ENCODE measurements around the gene RTN3. TPM values are rescaled to one million over a fixed set of nuclear protein-coding genes. Genes with fewer than 3 reads are reported as not detected.

The RTN3 gene
- total RNA-seq, 6 experiments from 2014 or later: 114 to 144 (median 133) TPM

- TF ChIP-seq, protein P1, sequence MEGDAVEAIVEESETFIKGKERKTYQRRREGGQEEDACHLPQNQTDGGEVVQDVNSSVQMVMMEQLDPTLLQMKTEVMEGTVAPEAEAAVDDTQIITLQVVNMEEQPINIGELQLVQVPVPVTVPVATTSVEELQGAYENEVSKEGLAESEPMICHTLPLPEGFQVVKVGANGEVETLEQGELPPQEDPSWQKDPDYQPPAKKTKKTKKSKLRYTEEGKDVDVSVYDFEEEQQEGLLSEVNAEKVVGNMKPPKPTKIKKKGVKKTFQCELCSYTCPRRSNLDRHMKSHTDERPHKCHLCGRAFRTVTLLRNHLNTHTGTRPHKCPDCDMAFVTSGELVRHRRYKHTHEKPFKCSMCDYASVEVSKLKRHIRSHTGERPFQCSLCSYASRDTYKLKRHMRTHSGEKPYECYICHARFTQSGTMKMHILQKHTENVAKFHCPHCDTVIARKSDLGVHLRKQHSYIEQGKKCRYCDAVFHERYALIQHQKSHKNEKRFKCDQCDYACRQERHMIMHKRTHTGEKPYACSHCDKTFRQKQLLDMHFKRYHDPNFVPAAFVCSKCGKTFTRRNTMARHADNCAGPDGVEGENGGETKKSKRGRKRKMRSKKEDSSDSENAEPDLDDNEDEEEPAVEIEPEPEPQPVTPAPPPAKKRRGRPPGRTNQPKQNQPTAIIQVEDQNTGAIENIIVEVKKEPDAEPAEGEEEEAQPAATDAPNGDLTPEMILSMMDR (IDR thresholded peaks at IDR 0.05): no peak
- Mint-ChIP-seq H3K4me1 (ENCODE audit: low read depth) (peaks cover 44% of the 10 kb centered on the region), H3K36me3 (ENCODE audit: low read depth) (peaks cover 4% of the 10 kb centered on the region; the same call in 1 of the 2 replicates), H3K27ac (peak overlapping the region; percentile 68; the same call in 1 of the 2 replicates), H3K4me3 (no peak overlapping the region), H3K9me3 (no peaks in the 10 kb centered on the region), H3K27me3 (ENCODE audit: insufficient read depth) (no peaks in the 10 kb centered on the region; the same call in none of the 2 replicates)
- no peak for DNase-seq
These were observed 5.6 kb downstream of the RTN3 start for GRCh38 chr11:63686926-63687325.

- H3K27ac Mint-ChIP-seq: no peak overlapping the region
- H3K36me3 Mint-ChIP-seq (ENCODE audit: low read depth): peaks cover 4% of the 10 kb centered on the region; the same call in 1 of the 2 replicates
- DNase-seq: no peak
- TF ChIP-seq, protein P1 (IDR thresholded peaks at IDR 0.05): no peak
- no peaks in the 10 kb centered on the region; the same call in none of the 2 replicates for H3K27me3 Mint-ChIP-seq (ENCODE audit: insufficient read depth)
- H3K9me3 Mint-ChIP-seq: no peaks in the 10 kb centered on the region
- peaks cover 39% of the 10 kb centered on the region for H3K4me1 Mint-ChIP-seq (ENCODE audit: low read depth)
- H3K4me3 Mint-ChIP-seq: no peak overlapping the region
These were observed 6.5 kb downstream of the RTN3 start for GRCh38 chr11:63687845-63688244.

GRCh38 chr11:63694596-63694995, 13.3 kb downstream of the RTN3 start:
- H3K9me3 Mint-ChIP-seq: no peaks in the 10 kb centered on the region
- peaks cover 4% of the 10 kb centered on the region for H3K4me1 Mint-ChIP-seq (ENCODE audit: low read depth)
- no peak overlapping the region for H3K4me3 Mint-ChIP-seq

DNA sequence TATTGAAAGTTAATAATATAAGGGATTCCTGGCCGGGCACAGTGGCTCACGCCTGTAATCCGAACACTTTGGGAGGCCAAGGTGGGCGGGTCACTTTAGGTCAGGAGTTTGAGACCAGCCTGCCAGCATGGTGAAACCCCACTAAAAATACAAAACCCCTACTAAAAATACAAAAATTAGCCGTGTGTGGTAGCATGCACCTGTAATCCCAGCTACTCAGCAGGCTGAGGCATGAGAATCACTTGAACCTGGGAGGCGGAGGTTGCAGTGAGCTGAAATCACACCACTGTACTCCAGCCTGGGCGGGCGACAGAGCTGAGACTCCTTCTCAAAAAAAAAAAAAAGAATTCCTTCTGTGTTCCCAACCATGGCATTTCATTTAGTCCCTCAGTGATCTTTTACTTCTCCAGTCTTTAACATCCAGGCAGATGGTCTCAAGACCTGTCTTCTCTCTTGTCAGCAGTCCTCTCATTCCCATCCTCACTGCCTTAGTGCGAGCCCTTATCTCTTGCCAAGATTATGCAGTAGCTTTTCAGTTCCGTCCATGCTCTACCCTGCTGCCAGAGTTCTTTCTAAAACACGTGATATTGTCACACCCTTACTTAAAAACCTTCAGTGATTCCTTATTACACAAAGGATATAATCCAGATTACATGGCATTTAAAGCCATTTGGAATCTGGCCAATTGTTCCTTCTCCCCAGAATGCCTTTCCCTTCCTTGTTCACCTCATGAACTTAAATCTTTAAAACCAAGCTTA, 17.9 kb downstream of the RTN3 start:
- H3K36me3 Mint-ChIP-seq (ENCODE audit: low read depth): no peaks in the 10 kb centered on the region; the same call in 1 of the 2 replicates
- DNase-seq: no peak

More at GRCh38 chr11:63694596-63694995, 13.3 kb downstream of the RTN3 start:
- no peak overlapping the region for H3K27ac Mint-ChIP-seq
- peaks cover 4% of the 10 kb centered on the region; the same call in 1 of the 2 replicates for H3K36me3 Mint-ChIP-seq (ENCODE audit: low read depth)
- H3K27me3 Mint-ChIP-seq (ENCODE audit: insufficient read depth): no peaks in the 10 kb centered on the region; the same call in 1 of the 2 replicates
- TF ChIP-seq, protein P1 (IDR thresholded peaks at IDR 0.05): no peak
- no peak for DNase-seq

DNA sequence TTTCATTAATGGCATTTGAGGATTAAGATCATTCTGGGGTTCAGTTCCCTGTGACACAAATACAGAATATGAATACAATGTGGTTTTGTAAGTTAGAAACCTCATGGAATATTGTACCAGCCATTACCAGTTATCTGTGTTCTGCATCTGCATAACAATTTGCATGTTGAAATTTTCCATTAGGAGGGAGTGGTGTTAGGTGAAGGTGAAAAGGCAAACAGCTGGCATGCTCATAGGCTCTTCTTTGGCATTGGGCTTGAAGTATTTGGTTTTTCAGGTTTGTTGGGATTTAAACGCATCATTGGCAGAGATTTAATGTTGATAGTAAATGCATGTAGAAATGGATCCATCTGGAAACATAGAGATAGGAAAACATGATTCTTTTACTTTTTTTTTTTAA, 18.6 kb downstream of the RTN3 start:
- TF ChIP-seq, protein P1 (IDR thresholded peaks at IDR 0.05): no peak
- Mint-ChIP-seq H3K9me3 (no peaks in the 10 kb centered on the region), H3K36me3 (ENCODE audit: low read depth) (no peaks in the 10 kb centered on the region; the same call in 1 of the 2 replicates), H3K4me3 (no peak overlapping the region), H3K4me1 (ENCODE audit: low read depth) (peaks cover 17% of the 10 kb centered on the region), H3K27ac (no peak overlapping the region), H3K27me3 (ENCODE audit: insufficient read depth) (no peaks in the 10 kb centered on the region; the same call in 1 of the 2 replicates)
- no peak for DNase-seq

More for the DNA sequence above, 17.9 kb downstream of the RTN3 start:
- Mint-ChIP-seq H3K27ac (no peak overlapping the region; the same call in 1 of the 2 replicates), H3K4me3 (no peak overlapping the region), H3K9me3 (no peaks in the 10 kb centered on the region), H3K27me3 (ENCODE audit: insufficient read depth) (no peaks in the 10 kb centered on the region; the same call in 1 of the 2 replicates), H3K4me1 (ENCODE audit: low read depth) (peaks cover 11% of the 10 kb centered on the region)
- TF ChIP-seq, protein P1 (IDR thresholded peaks at IDR 0.05): no peak

All from HFFc6 (cell line).